NB4 (cell line): ENCODE data around the gene RSKR.

Experiments
- CTCF ChIP-seq: IDR thresholded peaks from one replicate; pipeline ENCODE4 v1.5.1; 2012; ENCODE audit warnings: low read depth, low read length
- POLR2A ChIP-seq: IDR thresholded peaks from 2 replicates; pipeline ENCODE4 v1.6.1; 2011; ENCODE audit warnings: mild to moderate bottlenecking; ENCODE audit not compliant: insufficient read length; ENCODE audit errors: extremely low read depth

DNA sequence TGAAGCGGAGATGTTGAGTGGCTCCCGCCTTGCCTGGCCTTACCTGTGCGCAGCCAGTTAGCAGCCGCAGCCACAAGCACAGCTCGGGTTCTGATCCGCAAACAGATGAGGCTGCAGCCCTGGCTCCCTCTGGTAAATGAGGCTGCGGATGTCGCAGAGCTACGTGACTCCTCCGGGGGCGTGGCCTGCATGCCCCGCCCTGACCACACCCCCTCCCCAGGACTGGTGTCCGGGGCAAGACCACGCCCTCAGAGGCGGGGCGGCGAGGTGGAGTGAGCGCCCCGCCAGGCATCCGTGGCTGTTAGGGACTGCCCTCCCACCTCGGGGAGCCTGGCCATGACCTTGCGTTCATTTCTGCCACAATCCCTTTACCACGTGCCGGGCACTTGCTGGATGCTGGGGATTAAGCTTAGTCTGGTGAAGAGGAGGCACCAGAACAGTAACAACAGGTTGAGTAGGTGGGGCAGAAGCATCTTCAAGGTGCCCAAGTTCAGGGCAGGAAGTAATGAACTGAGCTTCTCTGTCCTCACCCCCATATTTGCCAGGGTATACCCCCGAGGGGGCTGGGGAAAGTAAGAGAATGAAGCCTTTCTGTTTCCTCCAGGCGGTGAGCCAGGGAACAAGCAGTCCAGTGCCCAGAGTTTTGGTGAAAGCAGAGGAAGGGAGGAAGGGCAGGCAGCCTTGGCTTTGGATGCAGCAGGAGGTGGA lies 37.1 kb downstream of the RSKR start, which contains the start of gene ALDOC:
- no peak for TF ChIP-seq CTCF
- TF ChIP-seq POLR2A, result peak; percentile 69
